HS-5 (cell line): ENCODE data around the gene SCARB1.

Experiments
- DNase-seq: peaks from one replicate; pipeline ENCODE4 v3.0.0-alpha.2; 2012; ENCODE audit warnings: low read depth

Gene SCARB1

GRCh38 chr12:124796303-124796960 is 67.2 kb downstream of the SCARB1 start:
- no peak for DNase-seq

GRCh38 chr12:124795081-124795948 is 68.3 kb downstream of the SCARB1 start:
- DNase-seq, result no peak

- DNase-seq, result no peak
These were observed 70.7 kb downstream of the SCARB1 start for GRCh38 chr12:124792961-124793441.

- no peak for DNase-seq
These were observed 71.5 kb downstream of the SCARB1 start for GRCh38 chr12:124792156-124792555.

GRCh38 chr12:124790650-124791400 is 72.8 kb downstream of the SCARB1 start:
- no peak for DNase-seq

GRCh38 chr12:124788936-124789555 is 74.6 kb downstream of the SCARB1 start:
- no peak for DNase-seq

- no peak for DNase-seq
These were observed 77.4 kb downstream of the SCARB1 start for GRCh38 chr12:124786061-124786964.

GRCh38 chr12:124784871-124785572 is 78.6 kb downstream of the SCARB1 start:
- DNase-seq, result no peak

GRCh38 chr12:124783087-124783486 is 80.6 kb downstream of the SCARB1 start:
- no peak for DNase-seq

GRCh38 chr12:124782132-124782531 is 81.5 kb downstream of the SCARB1 start:
- DNase-seq, result no peak

GRCh38 chr12:124780752-124781685 is 82.6 kb downstream of the SCARB1 start:
- no peak for DNase-seq

- DNase-seq, result no peak
These were observed 83.3 kb downstream of the SCARB1 start for GRCh38 chr12:124780336-124780735.

GRCh38 chr12:124779161-124780141 is 84.2 kb downstream of the SCARB1 start:
- DNase-seq, result no peak

GRCh38 chr12:124778411-124778810 is 85.3 kb downstream of the SCARB1 start:
- no peak for DNase-seq

- DNase-seq, result no peak
These were observed 86.0 kb downstream of the SCARB1 start for GRCh38 chr12:124777399-124778372.

GRCh38 chr12:124776125-124776513 is 87.5 kb downstream of the SCARB1 start:
- DNase-seq, result no peak
